ENCODE results near the gene CUL4A.
A peak's percentile ranks its signal among the peaks of the same experiment; 100 is the strongest.
"Not testable (repeated sequence)": the region's sequence is repeated elsewhere in the genome, so short reads cannot be mapped to it uniquely, and the experiment has no call there.

Gene CUL4A

DNA sequence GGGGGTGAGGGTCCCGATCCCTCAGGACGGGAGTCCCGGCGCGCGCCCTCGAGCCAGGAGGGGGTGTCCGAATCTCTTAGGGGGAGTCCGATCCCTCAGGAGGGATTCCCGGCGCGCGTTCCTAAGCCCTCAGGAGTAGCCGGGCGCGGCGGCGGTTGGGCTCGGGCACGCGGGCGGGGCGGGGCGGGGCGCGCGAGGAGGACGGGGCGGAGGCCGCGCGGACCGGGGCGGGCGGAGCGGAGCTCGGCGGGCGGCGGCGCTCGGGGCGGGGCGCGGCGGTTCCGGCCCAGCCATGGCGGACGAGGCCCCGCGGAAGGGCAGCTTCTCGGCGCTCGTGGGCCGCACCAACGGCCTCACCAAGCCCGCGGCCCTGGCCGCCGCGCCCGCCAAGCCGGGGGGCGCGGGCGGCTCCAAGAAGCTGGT is at the start of gene CUL4A:
Gene CUL4A (plus strand): TSS at position 278 of the 423 bp plus-strand sequence. CDS start 15 bp downstream, at position 293.
- WGBS (ENCODE audit: insufficient coverage, insufficient read length), result no CpG with 5 or more reads among the region's 66 CpGs
- peak within 1 kb of the TSS; percentile 89 for H3K4me3 ChIP-seq (ENCODE audit: low read length)
- H3K4me1 ChIP-seq (ENCODE audit: control insufficient read depth, insufficient read depth, low read length), result no peaks in the 10 kb centered on the region
- H3K36me3 ChIP-seq (ENCODE audit: control insufficient read depth, insufficient read depth, low read length), result no peaks in the 10 kb centered on the region
- no peak for DNase-seq (ENCODE audit: low read depth, low spot score)
- H3K27ac ChIP-seq (ENCODE audit: low read length), result no peak within 1 kb of the TSS
- H3K27me3 ChIP-seq (ENCODE audit: control insufficient read depth, insufficient read depth, low read length), result no peaks in the 10 kb centered on the region
- H3K9me3 ChIP-seq (ENCODE audit: control insufficient read depth, insufficient read depth, low read length), result no peaks in the 10 kb centered on the region

DNA sequence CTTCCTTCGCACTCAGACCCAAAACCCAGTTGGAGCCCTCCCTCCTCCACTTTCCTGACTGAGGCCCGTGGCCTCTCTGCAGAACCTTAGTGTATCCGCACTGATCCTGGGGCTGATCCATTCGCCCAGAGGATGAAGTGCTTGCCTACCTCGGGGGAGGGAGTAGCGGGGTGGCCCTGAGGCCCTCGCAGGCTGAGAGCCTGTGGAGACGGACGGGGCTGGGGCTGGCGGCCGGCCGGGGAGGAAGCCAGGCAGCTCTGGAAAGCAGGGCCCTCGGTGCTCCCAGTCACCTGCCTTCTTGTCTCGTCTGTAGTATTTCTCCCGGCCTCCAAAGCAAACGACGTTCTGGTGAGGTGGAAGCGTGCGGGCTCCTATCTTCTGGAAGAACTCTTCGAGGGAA is 49.7 kb upstream of the CUL4A start:
- no peaks in the 10 kb centered on the region for H3K27me3 ChIP-seq (ENCODE audit: control insufficient read depth, insufficient read depth, low read length)
- H3K9me3 ChIP-seq (ENCODE audit: control insufficient read depth, insufficient read depth, low read length), result no peaks in the 10 kb centered on the region
- no peak overlapping the region for H3K27ac ChIP-seq (ENCODE audit: low read length)
- peaks cover 5% of the 10 kb centered on the region; the same call in 1 of the 2 replicates for H3K4me1 ChIP-seq (ENCODE audit: control insufficient read depth, insufficient read depth, low read length)
- no peaks in the 10 kb centered on the region for H3K36me3 ChIP-seq (ENCODE audit: control insufficient read depth, insufficient read depth, low read length)
- WGBS (ENCODE audit: insufficient coverage, insufficient read length), result no CpG with 5 or more reads among the region's 20 CpGs
- no peak for DNase-seq (ENCODE audit: low read depth, low spot score)
- no peak overlapping the region for H3K4me3 ChIP-seq (ENCODE audit: low read length)

DNA sequence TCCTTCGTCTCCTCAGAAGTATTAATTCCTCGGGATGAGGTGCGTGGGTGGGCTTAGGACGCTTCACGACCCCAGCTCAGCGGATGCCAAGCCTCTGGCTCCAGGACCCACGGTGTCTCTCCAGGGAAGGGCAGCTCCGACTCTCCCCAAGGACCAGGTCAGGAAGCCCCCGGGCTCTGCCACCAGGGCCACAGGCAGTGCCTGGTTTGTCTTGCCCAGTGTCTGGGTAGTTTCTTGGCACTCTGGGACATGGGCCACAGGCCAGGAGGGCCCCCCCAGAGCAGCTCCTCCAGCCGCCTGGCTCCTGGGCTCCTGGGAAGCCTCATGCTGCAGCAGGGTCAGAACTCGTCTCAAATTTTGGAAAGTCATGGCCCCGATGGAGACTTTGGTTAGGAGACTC is 48.4 kb upstream of the CUL4A start:
- Histone ChIP-seq H3K9me3 (ENCODE audit: control insufficient read depth, insufficient read depth, low read length) (no peaks in the 10 kb centered on the region), H3K4me1 (ENCODE audit: control insufficient read depth, insufficient read depth, low read length) (peaks cover 5% of the 10 kb centered on the region; the same call in 1 of the 2 replicates), H3K27me3 (ENCODE audit: control insufficient read depth, insufficient read depth, low read length) (no peaks in the 10 kb centered on the region), H3K36me3 (ENCODE audit: control insufficient read depth, insufficient read depth, low read length) (no peaks in the 10 kb centered on the region), H3K27ac (ENCODE audit: low read length) (no peak overlapping the region), H3K4me3 (ENCODE audit: low read length) (no peak overlapping the region)
- no peak for DNase-seq (ENCODE audit: low read depth, low spot score)
- no CpG with 5 or more reads among the region's 12 CpGs for WGBS (ENCODE audit: insufficient coverage, insufficient read length)

DNA sequence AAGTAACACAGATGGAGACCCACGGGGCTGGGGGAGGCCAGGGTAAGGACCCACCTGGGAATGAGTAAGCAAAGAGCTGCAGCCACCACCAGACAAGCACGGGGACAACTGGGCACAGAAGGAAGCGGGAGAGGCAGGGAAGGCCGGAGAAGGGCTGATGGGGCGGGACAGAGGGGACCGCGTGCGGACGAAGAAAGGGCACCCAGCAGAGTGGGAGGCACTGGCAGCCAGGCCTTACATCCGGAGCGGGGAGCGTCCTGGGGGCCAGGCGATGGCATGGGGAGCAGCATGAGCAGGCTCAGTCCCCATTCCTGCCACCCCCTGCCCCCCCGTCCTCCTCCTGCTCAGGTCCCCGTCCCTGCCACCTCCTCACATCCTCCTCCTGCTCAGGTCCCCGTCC is 48.0 kb upstream of the CUL4A start:
- no peaks in the 10 kb centered on the region for H3K36me3 ChIP-seq (ENCODE audit: control insufficient read depth, insufficient read depth, low read length)
- H3K27me3 ChIP-seq (ENCODE audit: control insufficient read depth, insufficient read depth, low read length), result no peaks in the 10 kb centered on the region
- no peak for DNase-seq (ENCODE audit: low read depth, low spot score)
- H3K27ac ChIP-seq (ENCODE audit: low read length), result no peak overlapping the region
- no peaks in the 10 kb centered on the region for H3K9me3 ChIP-seq (ENCODE audit: control insufficient read depth, insufficient read depth, low read length)
- no CpG with 5 or more reads among the region's 16 CpGs for WGBS (ENCODE audit: insufficient coverage, insufficient read length)
- no peak overlapping the region for H3K4me3 ChIP-seq (ENCODE audit: low read length)
- peaks cover 5% of the 10 kb centered on the region; the same call in 1 of the 2 replicates for H3K4me1 ChIP-seq (ENCODE audit: control insufficient read depth, insufficient read depth, low read length)

DNA sequence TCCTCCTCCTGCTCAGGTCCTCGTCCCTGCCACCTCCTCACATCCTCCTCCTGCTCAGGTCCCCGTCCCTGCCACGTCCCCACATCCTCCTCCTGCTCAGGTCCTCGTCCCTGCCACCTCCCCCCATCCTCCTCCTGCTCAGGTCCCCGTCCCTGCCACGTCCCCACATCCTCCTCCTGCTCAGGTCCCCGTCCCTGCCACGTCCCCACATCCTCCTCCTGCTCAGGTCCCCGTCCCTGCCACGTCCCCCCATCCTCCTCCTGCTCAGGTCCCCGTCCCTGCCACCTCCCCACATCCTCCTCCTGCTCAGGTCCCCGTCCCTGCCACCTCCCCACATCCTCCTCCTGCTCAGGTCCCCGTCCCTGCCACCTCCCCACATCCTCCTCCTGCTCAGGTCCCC is 47.4 kb upstream of the CUL4A start:
- not testable (repeated sequence) for H3K9me3 ChIP-seq (ENCODE audit: control insufficient read depth, insufficient read depth, low read length); H3K27ac ChIP-seq (ENCODE audit: low read length); H3K36me3 ChIP-seq (ENCODE audit: control insufficient read depth, insufficient read depth, low read length); H3K4me3 ChIP-seq (ENCODE audit: low read length); H3K4me1 ChIP-seq (ENCODE audit: control insufficient read depth, insufficient read depth, low read length); H3K27me3 ChIP-seq (ENCODE audit: control insufficient read depth, insufficient read depth, low read length); DNase-seq (ENCODE audit: low read depth, low spot score)
- WGBS (ENCODE audit: insufficient coverage, insufficient read length), result no CpG with 5 or more reads among the region's 13 CpGs

DNA sequence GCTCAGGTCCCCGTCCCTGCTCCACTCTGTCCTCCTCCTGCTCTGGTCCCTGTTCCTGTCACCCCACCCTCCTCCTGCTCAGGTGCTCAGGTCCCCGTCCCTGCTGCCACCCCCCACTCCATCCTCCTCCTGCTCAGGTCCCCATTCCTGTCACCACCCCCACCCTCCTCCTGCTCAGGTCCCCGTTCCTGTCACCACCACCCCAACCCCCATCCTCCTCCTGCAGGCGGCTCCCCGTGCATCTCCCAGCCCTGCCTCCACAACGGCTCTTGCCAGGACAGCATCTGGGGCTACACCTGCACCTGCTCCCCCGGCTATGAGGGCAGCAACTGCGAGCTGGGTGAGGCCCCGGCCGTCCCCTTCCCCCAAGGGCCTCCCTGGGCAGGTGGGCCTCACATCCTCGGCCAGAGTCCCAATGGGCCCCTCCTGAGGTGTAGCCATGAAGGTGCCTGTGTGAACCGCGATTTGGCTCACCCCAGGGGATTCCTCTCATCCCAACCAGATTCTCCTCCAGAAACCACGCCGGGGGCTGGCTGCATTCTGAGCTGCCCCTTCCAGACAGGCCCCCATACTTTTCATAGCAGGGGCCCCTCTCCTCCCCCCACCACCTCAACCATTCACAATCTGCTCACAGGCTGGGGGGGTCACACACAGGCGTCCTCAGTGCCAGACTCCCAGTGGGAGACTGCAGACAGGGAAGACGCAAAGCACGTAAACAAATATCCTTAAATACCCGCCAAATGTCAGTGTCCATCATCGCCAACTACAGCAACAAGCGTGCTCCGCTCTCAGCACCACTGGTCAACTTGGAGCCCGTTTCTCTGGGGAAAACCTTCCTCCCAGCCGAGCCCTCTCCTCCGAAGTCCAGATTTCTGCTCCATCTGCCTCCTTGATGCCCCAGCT is 46.4 kb upstream of the CUL4A start:
- no CpG with 5 or more reads among the region's 25 CpGs for WGBS (ENCODE audit: insufficient coverage, insufficient read length)
- Histone ChIP-seq H3K27ac (ENCODE audit: low read length) (no peak overlapping the region), H3K27me3 (ENCODE audit: control insufficient read depth, insufficient read depth, low read length) (no peaks in the 10 kb centered on the region), H3K36me3 (ENCODE audit: control insufficient read depth, insufficient read depth, low read length) (no peaks in the 10 kb centered on the region), H3K4me3 (ENCODE audit: low read length) (no peak overlapping the region), H3K9me3 (ENCODE audit: control insufficient read depth, insufficient read depth, low read length) (no peaks in the 10 kb centered on the region), H3K4me1 (ENCODE audit: control insufficient read depth, insufficient read depth, low read length) (peaks cover 5% of the 10 kb centered on the region; the same call in 1 of the 2 replicates)
- no peak for DNase-seq (ENCODE audit: low read depth, low spot score)

GRCh38 chr13:113164492-113164891 is 44.9 kb upstream of the CUL4A start:
- no peak for DNase-seq (ENCODE audit: low read depth, low spot score)
- Histone ChIP-seq H3K4me1 (ENCODE audit: control insufficient read depth, insufficient read depth, low read length) (0 out of 2 replicates have a peak, but pooled peaks cover 2% of the 10 kb centered on the region), H3K27ac (ENCODE audit: low read length) (no peak overlapping the region), H3K4me3 (ENCODE audit: low read length) (no peak overlapping the region), H3K27me3 (ENCODE audit: control insufficient read depth, insufficient read depth, low read length) (no peaks in the 10 kb centered on the region), H3K36me3 (ENCODE audit: control insufficient read depth, insufficient read depth, low read length) (peaks cover under 1% of the 10 kb centered on the region; the same call in 1 of the 2 replicates), H3K9me3 (ENCODE audit: control insufficient read depth, insufficient read depth, low read length) (no peaks in the 10 kb centered on the region)
- WGBS (ENCODE audit: insufficient coverage, insufficient read length), result no CpG with 5 or more reads among the region's 12 CpGs

GRCh38 chr13:113166266-113166665 is 43.1 kb upstream of the CUL4A start:
- Histone ChIP-seq H3K4me3 (ENCODE audit: low read length) (no peak overlapping the region; the same call in 1 of the 2 replicates), H3K36me3 (ENCODE audit: control insufficient read depth, insufficient read depth, low read length) (peaks cover 2% of the 10 kb centered on the region; the same call in 1 of the 2 replicates), H3K27me3 (ENCODE audit: control insufficient read depth, insufficient read depth, low read length) (no peaks in the 10 kb centered on the region), H3K4me1 (ENCODE audit: control insufficient read depth, insufficient read depth, low read length) (0 out of 2 replicates have a peak, but pooled peaks cover 2% of the 10 kb centered on the region), H3K27ac (ENCODE audit: low read length) (no peak overlapping the region), H3K9me3 (ENCODE audit: control insufficient read depth, insufficient read depth, low read length) (no peaks in the 10 kb centered on the region)
- whole genome bisulfite sequencing (ENCODE audit: insufficient coverage, insufficient read length), result no CpG with 5 or more reads among the region's 10 CpGs
- no peak for DNase-seq (ENCODE audit: low read depth, low spot score)

- H3K36me3 ChIP-seq (ENCODE audit: control insufficient read depth, insufficient read depth, low read length), result peaks cover 3% of the 10 kb centered on the region; the same call in 1 of the 2 replicates
- no peak for DNase-seq (ENCODE audit: low read depth, low spot score)
- H3K27me3 ChIP-seq (ENCODE audit: control insufficient read depth, insufficient read depth, low read length), result no peaks in the 10 kb centered on the region
- no peaks in the 10 kb centered on the region for H3K9me3 ChIP-seq (ENCODE audit: control insufficient read depth, insufficient read depth, low read length)
- no peak overlapping the region for H3K27ac ChIP-seq (ENCODE audit: low read length)
- no peak overlapping the region for H3K4me3 ChIP-seq (ENCODE audit: low read length)
- no peaks in the 10 kb centered on the region for H3K4me1 ChIP-seq (ENCODE audit: control insufficient read depth, insufficient read depth, low read length)
- no CpG with 5 or more reads among the region's 5 CpGs for WGBS (ENCODE audit: insufficient coverage, insufficient read length)
Measured at GRCh38 chr13:113166681-113167080, 42.7 kb upstream of the CUL4A start.

- H3K9me3 ChIP-seq (ENCODE audit: control insufficient read depth, insufficient read depth, low read length), result no peaks in the 10 kb centered on the region
- no peaks in the 10 kb centered on the region for H3K27me3 ChIP-seq (ENCODE audit: control insufficient read depth, insufficient read depth, low read length)
- no peaks in the 10 kb centered on the region for H3K4me1 ChIP-seq (ENCODE audit: control insufficient read depth, insufficient read depth, low read length)
- no peak overlapping the region for H3K4me3 ChIP-seq (ENCODE audit: low read length)
- WGBS (ENCODE audit: insufficient coverage, insufficient read length), result no CpG with 5 or more reads among the region's 10 CpGs
- no peak for DNase-seq (ENCODE audit: low read depth, low spot score)
- H3K36me3 ChIP-seq (ENCODE audit: control insufficient read depth, insufficient read depth, low read length), result peaks cover 7% of the 10 kb centered on the region; the same call in 1 of the 2 replicates
- no peak overlapping the region for H3K27ac ChIP-seq (ENCODE audit: low read length)
Measured at GRCh38 chr13:113167155-113167554, 42.3 kb upstream of the CUL4A start.
